NCI-H1694 (cell line): Measurements from ENCODE around the gene LHX5.
A peak's percentile ranks its signal among the peaks of the same experiment; 100 is the strongest.

Experiments used
- DNase-seq: peaks from one replicate; lab custom pipeline; 2025; lab: John Stamatoyannopoulos, UW

The LHX5 gene

GRCh38 chr12:113477842-113478215 lies 6.2 kb upstream of the LHX5 start:
- DNase-seq = no peak

- DNase-seq = no peak
Observed at GRCh38 chr12:113477171-113477841, 5.6 kb upstream of the LHX5 start.

- DNase-seq = no peak
Observed at GRCh38 chr12:113476176-113476986, 4.7 kb upstream of the LHX5 start.

GRCh38 chr12:113475451-113476175 lies 3.9 kb upstream of the LHX5 start:
- DNase-seq = no peak

- no peak for DNase-seq
Observed at GRCh38 chr12:113474635-113475436, 3.2 kb upstream of the LHX5 start.

GRCh38 chr12:113473942-113474341 lies 2.3 kb upstream of the LHX5 start:
- no peak for DNase-seq

- DNase-seq = no peak
Observed at GRCh38 chr12:113473400-113473799, 1.7 kb upstream of the LHX5 start.

- DNase-seq = no peak
Observed at GRCh38 chr12:113472191-113473121, 785 bp upstream of the LHX5 start.

- no peak for DNase-seq
Observed at GRCh38 chr12:113470871-113471618, 626 bp downstream of the LHX5 start.

- no peak for DNase-seq
Observed at GRCh38 chr12:113469949-113470743, 1.5 kb downstream of the LHX5 start.

GRCh38 chr12:113469224-113469948 lies 2.3 kb downstream of the LHX5 start:
- no peak for DNase-seq

GRCh38 chr12:113468365-113469223 lies 3.1 kb downstream of the LHX5 start:
- DNase-seq = no peak

GRCh38 chr12:113467502-113468364 lies 3.9 kb downstream of the LHX5 start:
- DNase-seq = no peak

- no peak for DNase-seq
Observed at GRCh38 chr12:113467142-113467501, 4.5 kb downstream of the LHX5 start.

GRCh38 chr12:113466454-113467141 lies 5.1 kb downstream of the LHX5 start:
- DNase-seq = peak; percentile 80

GRCh38 chr12:113465808-113466453 lies 5.7 kb downstream of the LHX5 start:
- no peak for DNase-seq
